22Rv1 (cell line): Measurements from ENCODE around the gene DOCK8.

Experiments used
- CTCF ChIP-seq: fragments of 450-650 bp; IDR thresholded peaks from 2 replicates; pipeline ENCODE4 v1.5.1; 2017; ENCODE audit warnings: mild to moderate bottlenecking
- ZFX ChIP-seq: fragments of 450-650 bp; IDR thresholded peaks from 2 replicates; pipeline ENCODE4 v1.6.1; 2017; ENCODE audit warnings: antibody characterized with exemption, borderline replicate concordance

DNA sequence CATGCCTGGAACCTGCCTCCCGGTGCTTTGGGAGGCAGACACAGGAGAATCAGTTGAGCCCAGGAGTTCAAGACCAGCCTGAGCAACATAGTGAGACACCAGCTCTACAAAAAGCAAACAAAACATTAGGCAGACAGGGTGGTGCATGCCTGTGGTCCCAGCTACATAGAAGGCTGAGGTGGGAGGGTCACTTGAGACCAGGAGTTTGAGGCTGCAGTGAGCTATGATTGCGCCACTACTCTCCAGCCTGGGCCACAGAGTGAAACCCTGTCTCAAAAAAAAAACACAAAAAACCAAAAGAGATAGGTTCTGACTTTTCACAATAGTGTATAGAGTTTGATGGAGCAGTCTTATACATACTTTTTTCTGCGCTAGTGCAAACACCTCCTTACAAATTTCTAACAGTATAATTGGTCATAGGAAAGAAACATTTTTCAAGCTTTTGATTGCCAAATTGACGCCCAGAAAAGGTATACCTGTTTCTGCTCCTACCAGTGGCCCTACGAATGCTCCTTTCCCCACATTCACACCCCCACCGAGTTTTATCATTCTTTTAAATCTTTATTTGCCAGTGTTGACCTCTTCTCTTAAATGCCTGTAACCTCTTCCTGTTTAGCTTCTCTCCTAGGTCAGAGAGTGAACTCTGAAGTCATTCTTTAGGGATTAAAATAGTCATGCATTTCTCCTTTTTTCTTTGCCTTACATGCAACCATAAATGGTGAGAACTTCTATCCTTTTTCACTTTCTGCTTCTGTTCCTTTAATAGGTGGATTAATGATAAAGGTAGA, 7.5 kb downstream of the DOCK8 start:
- TF ChIP-seq CTCF (no peak), ZFX (no peak)
